H1 (cell line): ENCODE data around the gene SPTBN5. TPM values are rescaled to one million over a fixed set of nuclear protein-coding genes. Genes with fewer than 3 reads are reported as not detected.

Experiments used
- CTCF ChIA-PET: fragments of 300-600 bp; sonication (Branson Sonifier 250); formaldehyde crosslinking; loops from one replicate; lab custom pipeline; 2021; ENCODE audit not compliant: partially characterized antibody; lab: Charles Lee
- POLR2A ChIA-PET: fragments of 300-600 bp; sonication (Branson Sonifier 250); formaldehyde crosslinking; loops from one replicate; lab custom pipeline; 2021; ENCODE audit warnings: inconsistent platforms; ENCODE audit not compliant: partially characterized antibody; lab: Charles Lee
- DNase-seq, 2 experiments: peaks; one replicate each; pipeline versions ENCODE4 v3.0.0 to v3.0.0-alpha.2; 2010 to 2022; ENCODE audit warnings: low spot score in 2 of 2, low read depth in 1 of 2, mixed read lengths in 1 of 2
- FAIRE-seq: peaks from 2 replicates; lab custom pipeline; 2011; peaks lifted over from hg19 to GRCh38; lab: Jason Lieb, UNC
- H2AFZ ChIP-seq: 2 replicates; pipeline ENCODE4 v1.8.1; 2012; ENCODE audit warnings: low read length, inconsistent platforms
- H2AK5ac ChIP-seq: 2 replicates; pipeline ENCODE4 v1.6.1; 2013; ENCODE audit warnings: low read depth, low read length
- H2BK120ac ChIP-seq: replicated peaks from 2 replicates; pipeline ENCODE3; 2013; ENCODE audit warnings: low read depth, low read length, inconsistent platforms
- H2BK12ac ChIP-seq: 2 replicates; pipeline ENCODE4 v1.6.1; 2013; ENCODE audit warnings: low read depth, low read length
- H2BK15ac ChIP-seq: 2 replicates; pipeline ENCODE4 v1.6.1; 2013; ENCODE audit warnings: low read length
- H2BK20ac ChIP-seq: 2 replicates; pipeline ENCODE4 v1.6.1; 2013; ENCODE audit warnings: low read length
- H2BK5ac ChIP-seq: 2 replicates; pipeline ENCODE4 v1.6.1; 2013; ENCODE audit warnings: low read depth, low read length
- H3K14ac ChIP-seq: 2 replicates; pipeline ENCODE4 v1.6.1; 2013; ENCODE audit warnings: inconsistent platforms; ENCODE audit not compliant: insufficient read length
- H3K18ac ChIP-seq: 2 replicates; pipeline ENCODE4 v1.6.1; 2013; ENCODE audit warnings: low read length; ENCODE audit errors: extremely low read depth
- H3K23ac ChIP-seq: 2 replicates; pipeline ENCODE4 v1.6.1; 2013; ENCODE audit warnings: inconsistent platforms; ENCODE audit not compliant: insufficient read length
- H3K23me2 ChIP-seq: 2 replicates; pipeline ENCODE4 v1.6.1; 2013; ENCODE audit warnings: low read depth, low read length
- H3K27ac ChIP-seq: 2 replicates; pipeline ENCODE4 v1.6.1; 2011; ENCODE audit warnings: low read depth, low read length, inconsistent platforms
- H3K27me3 ChIP-seq, 4 experiments: replicated peaks in 1 of 4; 1 replicate in 1 of 4; 2 replicates in 3 of 4; pipeline versions ENCODE4 v1.6.1 to v1.8.1; 2011 to 2013; ENCODE audit warnings: low read length in 3 of 4, mild to moderate bottlenecking in 3 of 4, inconsistent platforms in 2 of 4, mixed read lengths in 2 of 4, moderate library complexity in 1 of 4; ENCODE audit not compliant: control insufficient read depth in 3 of 4, insufficient read depth in 3 of 4; ENCODE audit errors: extremely low read depth in 1 of 4
- H3K36me3 ChIP-seq, 4 experiments: 2 replicates each; pipeline versions ENCODE4 v1.6.1 to v1.8.1; 2011 to 2013; ENCODE audit warnings: mild to moderate bottlenecking in 4 of 4, low read length in 3 of 4, moderate library complexity in 2 of 4, control low read depth in 1 of 4, inconsistent platforms in 1 of 4; ENCODE audit not compliant: insufficient read depth in 4 of 4, control insufficient read depth in 2 of 4
- H3K4ac ChIP-seq: replicated peaks from 2 replicates; pipeline ENCODE3; 2013; ENCODE audit warnings: low read length, low read depth, mixed read lengths, inconsistent platforms; ENCODE audit not compliant: insufficient read length
- H3K4me1 ChIP-seq, 4 experiments: replicated peaks in 1 of 4; 1 replicate in 1 of 4; 2 replicates in 3 of 4; pipeline versions ENCODE4 v1.6.1 to v1.8.1; 2011 to 2013; ENCODE audit warnings: low read length in 3 of 4, inconsistent platforms in 2 of 4, mixed read lengths in 1 of 4; ENCODE audit not compliant: insufficient read depth in 4 of 4, control insufficient read depth in 3 of 4
- H3K4me2 ChIP-seq, 2 experiments: 2 replicates each; pipeline versions ENCODE4 v1.6.1 to v1.8.1; 2011 to 2013; ENCODE audit warnings: low read depth in 2 of 2, low read length in 2 of 2, control low read depth in 1 of 2, inconsistent platforms in 1 of 2, mild to moderate bottlenecking in 1 of 2; ENCODE audit not compliant: insufficient read depth in 1 of 2
- H3K4me3 ChIP-seq, 4 experiments: fragments of 200-600, 300-600 bp in 1 of 4; sonication (generic), shearing (Covaris generic), sonication (Bioruptor Twin) in 1 of 4; 2 replicates each; pipeline versions ENCODE4 v1.5.1 to v1.8.1; 2011 to 2016; ENCODE audit warnings: low read length in 4 of 4, low read depth in 3 of 4, control low read depth in 2 of 4, inconsistent platforms in 2 of 4, mild to moderate bottlenecking in 2 of 4, mixed read lengths in 1 of 4, moderate library complexity in 1 of 4; ENCODE audit not compliant: insufficient read depth in 2 of 4; ENCODE audit errors: extremely low read depth in 1 of 4
- H3K56ac ChIP-seq: replicated peaks from 2 replicates; pipeline ENCODE3; 2013; ENCODE audit warnings: low read depth, mild to moderate bottlenecking, mixed read lengths, low read length, inconsistent platforms; ENCODE audit not compliant: insufficient read length
- H3K79me1 ChIP-seq: 2 replicates; pipeline ENCODE4 v1.6.1; 2013; ENCODE audit warnings: low read depth, low read length, control low read depth
- H3K79me2 ChIP-seq, 2 experiments: 2 replicates each; pipeline versions ENCODE4 v1.6.1 to v1.8.1; 2012 to 2013; ENCODE audit warnings: low read length in 2 of 2, mild to moderate bottlenecking in 2 of 2, inconsistent platforms in 1 of 2; ENCODE audit not compliant: insufficient read depth in 2 of 2, control insufficient read depth in 1 of 2
- H3K9ac ChIP-seq, 4 experiments: replicated peaks in 1 of 4; 1 replicate in 1 of 4; 2 replicates in 3 of 4; pipeline versions ENCODE4 v1.6.1 to v1.8.1; 2011 to 2013; ENCODE audit warnings: low read depth in 3 of 4, low read length in 3 of 4, control low read depth in 2 of 4, mild to moderate bottlenecking in 2 of 4, moderate library complexity in 2 of 4, inconsistent platforms in 1 of 4; ENCODE audit errors: extremely low read depth in 1 of 4
- H3K9me3 ChIP-seq, 2 experiments: 2 replicates each; pipeline versions ENCODE4 v1.6.1 to v1.8.1; 2012 to 2013; ENCODE audit warnings: mild to moderate bottlenecking in 2 of 2, moderate library complexity in 2 of 2, control low read depth in 1 of 2, inconsistent platforms in 1 of 2, low read depth in 1 of 2, low read length in 1 of 2, mixed read lengths in 1 of 2; ENCODE audit not compliant: insufficient read depth in 2 of 2
- H4K20me1 ChIP-seq, 2 experiments: replicated peaks in 1 of 2; 2 replicates each; pipeline versions ENCODE3 to v1.8.1; 2011 to 2013; ENCODE audit warnings: inconsistent platforms in 2 of 2, low read length in 2 of 2, mild to moderate bottlenecking in 1 of 2; ENCODE audit not compliant: insufficient read depth in 2 of 2, control insufficient read depth in 1 of 2
- H4K5ac ChIP-seq: 2 replicates; pipeline ENCODE4 v1.6.1; 2013; ENCODE audit warnings: low read length, low read depth, mixed read lengths, inconsistent platforms; ENCODE audit not compliant: insufficient read length
- H4K8ac ChIP-seq: 2 replicates; pipeline ENCODE4 v1.8.0; 2013; ENCODE audit warnings: mild to moderate bottlenecking, moderate library complexity, low read length, inconsistent platforms; ENCODE audit not compliant: insufficient read depth; ENCODE audit errors: extremely low read depth
- H4K91ac ChIP-seq: replicated peaks from 2 replicates; pipeline ENCODE3; 2013; ENCODE audit warnings: low read length, mixed read lengths, inconsistent platforms; ENCODE audit not compliant: insufficient read length
- CREB1 ChIP-seq: IDR thresholded peaks from 2 replicates; pipeline ENCODE4 v1.6.1; 2012; ENCODE audit warnings: inconsistent platforms
- GTF2F1 ChIP-seq: IDR thresholded peaks from 2 replicates; pipeline ENCODE4 v1.6.1; 2012; ENCODE audit warnings: low read depth, low read length, improper control_type of control experiment, borderline replicate concordance
- HDAC6 ChIP-seq: IDR thresholded peaks from one replicate; pipeline ENCODE4 v1.7.1; 2012; ENCODE audit warnings: low read depth, mild to moderate bottlenecking, inconsistent platforms, low read length, moderate library complexity
- KDM4A ChIP-seq: IDR thresholded peaks from one replicate; pipeline ENCODE4 v1.7.1; 2012; ENCODE audit warnings: low read depth, mild to moderate bottlenecking, moderate library complexity, low read length, inconsistent platforms; ENCODE audit not compliant: severe bottlenecking
- POLR2A ChIP-seq, 2 experiments: IDR thresholded peaks; 1 replicate in 1 of 2; 2 replicates in 1 of 2; pipeline ENCODE4 v1.6.1; 2011; ENCODE audit warnings: low read depth in 2 of 2, low read length in 2 of 2, mild to moderate bottlenecking in 2 of 2; ENCODE audit errors: control extremely low read depth in 1 of 2
- POLR2AphosphoS5 ChIP-seq: IDR thresholded peaks from 2 replicates; pipeline ENCODE4 v1.6.1; 2011; ENCODE audit warnings: low read depth, low read length
- RNF2 ChIP-seq: fragments of 200-900, 300-1000 bp; sonication (generic); IDR thresholded peaks from 2 replicates; pipeline ENCODE4 v1.7.1; 2016; ENCODE audit warnings: borderline replicate concordance, low read depth, mild to moderate bottlenecking, antibody characterized with exemption, low read length; ENCODE audit not compliant: poor library complexity, severe bottlenecking; ENCODE audit errors: missing control alignments
- ZNF274 ChIP-seq: IDR thresholded peaks from 2 replicates; pipeline ENCODE4 v1.7.0; 2012; ENCODE audit warnings: low read length, borderline replicate concordance; ENCODE audit errors: extremely low read depth
- WGBS, 2 experiments: shearing (Covaris generic) in 1 of 2; methylation state at CpG; one replicate each; pipeline versions ENCODE4 v1.1.6 to v1.1.7; 2013 to 2015; ENCODE audit warnings: low lambda C conversion rate in 2 of 2, mixed read lengths in 2 of 2, inconsistent platforms in 1 of 2, low coverage in 1 of 2, missing lambda C conversion rate in 1 of 2; ENCODE audit not compliant: insufficient replicate concordance in 2 of 2, insufficient coverage in 1 of 2, insufficient read length in 1 of 2; ENCODE audit errors: extremely low coverage in 1 of 2, missing lambda C conversion rate in 1 of 2; 5-methylcytosine and 5-hydroxymethylcytosine counted together
- polyA plus RNA-seq, 7 experiments: library from polyadenylated mRNA; depleted of rRNA in 3 of 7; stranded (reverse) in 5 of 7; unstranded in 2 of 7; fragments of >200 nt in 5 of 7; fragments of 200-250 nt in 2 of 7; gene quantifications; 1 replicate in 5 of 7; 2 replicates in 1 of 7; 4 replicates in 1 of 7; pipeline versions ENCODE4 v1.2.1 to v1.2.3, GENCODE V29; 2011 to 2013; ENCODE audit warnings: missing spikeins in 2 of 7, mixed read lengths in 2 of 7
- total RNA-seq: library from RNA; stranded (reverse); fragmentation: NEBNext Ultra II Directional; extraction: Animal tissue kit (Norgen Biotek cat#: 25700); gene quantifications from 2 replicates; pipeline ENCODE4 v1.2.1, GENCODE V29; 2021

The SPTBN5 gene
- total and polyA plus RNA-seq, 2 of the 8 experiments (the other 6 are each of a cell fraction or from before 2014, with no cell fraction given) = 0.32 to 0.84 TPM

GRCh38 chr15:41817781-41818180, 76.1 kb downstream of the SPTBN5 start:
- no peak overlapping the region for H4K8ac ChIP-seq
- no peak overlapping the region for H3K27ac ChIP-seq
- no peak for FAIRE-seq
- no peaks in the 10 kb centered on the region for H3K27me3 ChIP-seq
- no peak overlapping the region for H3K56ac ChIP-seq
- ChIA-PET POLR2A (interaction anchor here (0.6 kb wide), 1 partner anchor 418 kb away, joined by 3 read pairs; no protein-coding TSS in a partner anchor), CTCF (interaction anchor here (0.8 to 2.8 kb wide), 6 partner anchors 11 to 87 kb away, joined by 3 to 14 read pairs (median 4); partner anchors contain the start of gene MAPKBP1)
- no peak overlapping the region for H4K5ac ChIP-seq
- no peak overlapping the region for H3K4me3 ChIP-seq
- H2AFZ ChIP-seq = no peak overlapping the region
- no peak overlapping the region for H2AK5ac ChIP-seq
- H3K4ac ChIP-seq = no peak overlapping the region
- DNase-seq = no peak
- H2BK120ac ChIP-seq = no peak overlapping the region
- no peak overlapping the region for H3K4me2 ChIP-seq
- H3K14ac ChIP-seq = no peak overlapping the region
- H3K23me2 ChIP-seq = no peaks in the 10 kb centered on the region
- no peak overlapping the region for H2BK5ac ChIP-seq
- H3K36me3 ChIP-seq = peaks cover 0 to 3% (median 0%) of the 10 kb centered on the region in 4 experiments; a peak in 4 of 8 replicates
- no peak overlapping the region for H3K23ac ChIP-seq
- no peak overlapping the region for H2BK12ac ChIP-seq
- H3K9me3 ChIP-seq = no peaks in the 10 kb centered on the region
- no peak overlapping the region for H3K9ac ChIP-seq
- no peaks in the 10 kb centered on the region for H3K4me1 ChIP-seq
- peaks cover 0 to 3% of the 10 kb centered on the region in 2 experiments for H4K20me1 ChIP-seq
- no peak overlapping the region for H2BK15ac ChIP-seq
- WGBS, 2 experiments = 85% methylated on average over 6 of the region's 6 CpGs; no CpG with 5 or more reads in 1 of the 2 experiments
- H3K18ac ChIP-seq = no peak overlapping the region
- no peaks in the 10 kb centered on the region for H3K79me1 ChIP-seq
- no peak overlapping the region for H4K91ac ChIP-seq
- no peaks in the 10 kb centered on the region for H3K79me2 ChIP-seq
- TF ChIP-seq POLR2AphosphoS5 = no peak
- no peak for TF ChIP-seq CREB1
- no peak for TF ChIP-seq RNF2
- no peak for TF ChIP-seq GTF2F1
- no peak for TF ChIP-seq POLR2A (IDR thresholded peaks at IDR 0.05; ENCODE audit: control extremely low read depth in 1 of 2, low read depth in 2 of 2, low read length in 2 of 2)
- no peak for TF ChIP-seq HDAC6
- TF ChIP-seq ZNF274 = no peak
- TF ChIP-seq KDM4A = no peak
- H2BK20ac ChIP-seq = no peak overlapping the region
